HEK293 (cell line): ENCODE measurements around the gene LYRM1.

Experiments used
- CTCF ChIA-PET: fragments of 350-600 bp; formaldehyde crosslinking; extraction: SDS; loops from one replicate; lab custom pipeline; 2021; ENCODE audit warnings: antibody characterized with exemption; lab: Yijun Ruan, JAX
- POLR2A ChIA-PET: fragments of 300-600 bp; formaldehyde crosslinking; extraction: SDS; loops from one replicate; lab custom pipeline; 2020; ENCODE audit warnings: antibody characterized with exemption, inconsistent platforms; lab: Yijun Ruan, JAX
- H3K27ac ChIP-seq: fragments of 200-500 bp; sonication (Bioruptor generic); 2 replicates; pipeline ENCODE4 v1.5.1; 2014; ENCODE audit warnings: low read depth, low read length, control low read depth, inconsistent platforms; ENCODE audit errors: extremely low read depth
- H3K36me3 ChIP-seq, 2 experiments: fragments of 200-500 bp in 1 of 2; sonication (Bioruptor generic) in 1 of 2; 1 replicate in 1 of 2; 2 replicates in 1 of 2; pipeline ENCODE4 v1.5.1; 2014 to 2017; ENCODE audit warnings: inconsistent platforms in 2 of 2, low read length in 2 of 2; ENCODE audit not compliant: control insufficient read depth in 2 of 2, insufficient read depth in 1 of 2
- H3K4me1 ChIP-seq: fragments of 200-500 bp; sonication (Bioruptor generic); 2 replicates; pipeline ENCODE4 v1.5.1; 2014; ENCODE audit warnings: mild to moderate bottlenecking, low read length, inconsistent platforms; ENCODE audit not compliant: control insufficient read depth, insufficient read depth
- H3K4me3 ChIP-seq: 2 replicates; pipeline ENCODE4 v1.5.1; 2011; ENCODE audit warnings: low read depth, mild to moderate bottlenecking, control low read depth, low read length, moderate library complexity
- H3K9me3 ChIP-seq: fragments of 200-500 bp; sonication (Bioruptor generic); 2 replicates; pipeline ENCODE4 v1.5.1; 2014; ENCODE audit warnings: low read depth, low read length, inconsistent platforms; ENCODE audit not compliant: control insufficient read depth, insufficient read depth
- IKZF3 ChIP-seq: fragments of 450-650 bp; IDR thresholded peaks from 2 replicates; pipeline ENCODE4 v1.5.0; 2018; ENCODE audit warnings: missing biosample characterization, mild to moderate bottlenecking, missing genetic modification characterization, moderate library complexity
- INSM2 ChIP-seq: fragments of 450-650 bp; formaldehyde crosslinking; IDR thresholded peaks from 2 replicates; pipeline ENCODE4 v1.5.1; 2016; ENCODE audit warnings: missing biosample characterization, missing genetic modification characterization
- PBX3 ChIP-seq: sonication (generic); formaldehyde crosslinking; IDR thresholded peaks from 2 replicates; pipeline ENCODE4 v1.8.1; 2022; ENCODE audit warnings: mild to moderate bottlenecking, moderate library complexity, missing genetic modification reagents
- SCRT1 ChIP-seq: fragments of 450-650 bp; formaldehyde crosslinking; IDR thresholded peaks from 2 replicates; pipeline ENCODE4 v1.5.1; 2016; ENCODE audit warnings: missing biosample characterization, missing genetic modification characterization, borderline replicate concordance
- SCRT2 ChIP-seq: fragments of 450-650 bp; formaldehyde crosslinking; IDR thresholded peaks from 2 replicates; pipeline ENCODE4 v1.5.1; 2016; ENCODE audit warnings: missing biosample characterization, missing genetic modification characterization
- ZNF148 ChIP-seq: fragments of 450-650 bp; formaldehyde crosslinking; IDR thresholded peaks from 2 replicates; pipeline ENCODE4 v1.5.0; 2017; ENCODE audit warnings: missing biosample characterization, missing genetic modification characterization, borderline replicate concordance
- ZNF248 ChIP-seq: fragments of 450-650 bp; formaldehyde crosslinking; IDR thresholded peaks from 2 replicates; pipeline ENCODE4 v1.5.1; 2017; ENCODE audit warnings: missing biosample characterization, missing genetic modification characterization
- ZNF404 ChIP-seq: fragments of 450-650 bp; formaldehyde crosslinking; IDR thresholded peaks from 2 replicates; pipeline ENCODE4 v1.5.1; 2017; ENCODE audit warnings: missing biosample characterization, missing genetic modification characterization
- ZNF449 ChIP-seq: fragments of 450-650 bp; formaldehyde crosslinking; IDR thresholded peaks from 2 replicates; pipeline ENCODE4 v1.5.1; 2017; ENCODE audit warnings: missing biosample characterization, mild to moderate bottlenecking, missing genetic modification characterization, moderate library complexity
- ZNF510 ChIP-seq: fragments of 450-650 bp; formaldehyde crosslinking; IDR thresholded peaks from 2 replicates; pipeline ENCODE4 v1.5.1; 2018; ENCODE audit warnings: mild to moderate bottlenecking, missing genetic modification characterization, missing biosample characterization; ENCODE audit not compliant: insufficient replicate concordance
- ZNF549 ChIP-seq: fragments of 450-650 bp; IDR thresholded peaks from 2 replicates; pipeline ENCODE4 v1.5.1; 2018; ENCODE audit warnings: missing biosample characterization, missing genetic modification characterization, mild to moderate bottlenecking, inconsistent platforms, moderate library complexity
- ZNF571 ChIP-seq: fragments of 450-650 bp; formaldehyde crosslinking; IDR thresholded peaks from 2 replicates; pipeline ENCODE4 v1.5.0; 2017; ENCODE audit warnings: missing biosample characterization, missing genetic modification characterization
- ZNF639 ChIP-seq: fragments of 450-650 bp; formaldehyde crosslinking; IDR thresholded peaks from 2 replicates; pipeline ENCODE4 v1.5.1; 2016; ENCODE audit warnings: missing biosample characterization, missing genetic modification characterization
- ZNF692 ChIP-seq: fragments of 450-650 bp; formaldehyde crosslinking; IDR thresholded peaks from 2 replicates; pipeline ENCODE4 v1.5.1; 2016; ENCODE audit warnings: missing biosample characterization, missing genetic modification characterization
- ZNF768 ChIP-seq: fragments of 450-650 bp; formaldehyde crosslinking; IDR thresholded peaks from 2 replicates; pipeline ENCODE4 v1.5.1; 2018; ENCODE audit warnings: missing biosample characterization, mild to moderate bottlenecking, missing genetic modification characterization

LYRM1 gene

GRCh38 chr16:20939611-20940010 lies 39.0 kb downstream of the LYRM1 start (continued):
- TF ChIP-seq PBX3 (CRISPR knock-in tag) (no peak), INSM2 (no peak), ZNF449 (tag by site-specific recombination) (no peak), IKZF3 (tag by site-specific recombination) (no peak), ZNF571 (no peak), ZNF639 (tag by site-specific recombination) (no peak)

- TF ChIP-seq ZNF248 (no peak), SCRT1 (tag by site-specific recombination) (peak; percentile 77; the same call in 1 of the 2 replicates), SCRT2 (peak; percentile 89)
- no peak overlapping the region for H3K27ac ChIP-seq
- no peak overlapping the region for H3K4me3 ChIP-seq
- ChIA-PET CTCF (no interaction called here), POLR2A (no interaction called here)
- H3K4me1 ChIP-seq: no peaks in the 10 kb centered on the region
- no peaks in the 10 kb centered on the region for H3K36me3 ChIP-seq
- no peaks in the 10 kb centered on the region for H3K9me3 ChIP-seq
Observed at GRCh38 chr16:20940871-20941635, 40.5 kb downstream of the LYRM1 start.

- H3K36me3 ChIP-seq: no peaks in the 10 kb centered on the region
- no peak for TF ChIP-seq ZNF148 (tag by site-specific recombination)
- TF ChIP-seq ZNF404 (tag by site-specific recombination): no peak
- no peak for TF ChIP-seq ZNF692 (tag by site-specific recombination)
- no peak for TF ChIP-seq ZNF549 (tag by site-specific recombination)
- TF ChIP-seq ZNF510: no peak
- TF ChIP-seq ZNF768 (tag by site-specific recombination): no peak
- CTCF ChIA-PET: no interaction called here
- no peaks in the 10 kb centered on the region for H3K9me3 ChIP-seq
- no peak overlapping the region for H3K4me3 ChIP-seq
- no peak overlapping the region for H3K27ac ChIP-seq
- POLR2A ChIA-PET: no interaction called here
- no peaks in the 10 kb centered on the region for H3K4me1 ChIP-seq
Observed at GRCh38 chr16:20941636-20941926, 41.0 kb downstream of the LYRM1 start.
